ENCODE measurements around the gene ITFG1.

- TF ChIP-seq ZBTB2 (CRISPR knock-in tag; IDR thresholded peaks at IDR 0.05; ENCODE audit: low read depth) (no peak), ATF1 (CRISPR knock-in tag; IDR thresholded peaks at IDR 0.05) (no peak), SIN3A (IDR thresholded peaks at IDR 0.05; ENCODE audit: borderline replicate concordance, low read depth, low read length) (no peak), SYNCRIP (IDR thresholded peaks at IDR 0.05; ENCODE audit: insufficient read depth, low read depth, low read length) (no peak), E2F1 (CRISPR knock-in tag; IDR thresholded peaks at IDR 0.05) (no peak), CBFB (CRISPR knock-in tag; IDR thresholded peaks at IDR 0.05) (no peak), ETV5 (CRISPR knock-in tag; IDR thresholded peaks at IDR 0.05; ENCODE audit: borderline replicate concordance) (no peak), EP300 (IDR thresholded peaks at IDR 0.05; ENCODE audit: low read depth in 2 of 2, low read length in 2 of 2) (no peak), EP300 (CRISPR knock-in tag; IDR thresholded peaks at IDR 0.05; ENCODE audit: borderline replicate concordance) (no peak), RAD21 (CRISPR knock-in tag; IDR thresholded peaks at IDR 0.05) (no peak), PRDM15 (CRISPR knock-in tag; IDR thresholded peaks at IDR 0.05) (no peak), ZBTB14 (CRISPR knock-in tag; IDR thresholded peaks at IDR 0.05) (no peak), ZNF274 (CRISPR knock-in tag; IDR thresholded peaks at IDR 0.05) (no peak), STAT5B (CRISPR knock-in tag; IDR thresholded peaks at IDR 0.05) (no peak), CTCF (CRISPR knock-in tag; IDR thresholded peaks at IDR 0.05) (no peak)
These were observed 64.9 kb downstream of the ITFG1 start for GRCh38 chr16:47395733-47396498.

All from HepG2 (cell line).